Kasumi-1 (cell line): ENCODE measurements around the gene SLC23A2.
"Not testable (repeated sequence)": the region's sequence is repeated elsewhere in the genome, so short reads cannot be mapped to it uniquely, and the experiment has no call there.

Experiments used
- DNase-seq, 2 experiments: peaks; one replicate each; lab custom pipeline; 2025; lab: John Stamatoyannopoulos, UW

The SLC23A2 gene

GRCh38 chr20:5008759-5009158, 7.4 kb upstream of the SLC23A2 start:
- DNase-seq, result peak; percentile 38 to 40

GRCh38 chr20:5005326-5005725, 4.0 kb upstream of the SLC23A2 start:
- DNase-seq, result no peak

GRCh38 chr20:5004825-5005224, 3.5 kb upstream of the SLC23A2 start:
- DNase-seq, result not testable (repeated sequence)

- DNase-seq, result no peak
Observed at GRCh38 chr20:5003626-5004025, 2.3 kb upstream of the SLC23A2 start.

GRCh38 chr20:5002077-5002413, 735 bp upstream of the SLC23A2 start:
- DNase-seq, result no peak

- DNase-seq, result no peak
Observed at GRCh38 chr20:5000263-5001173, 792 bp downstream of the SLC23A2 start.

- DNase-seq, result no peak
Observed at GRCh38 chr20:4999788-5000187, 1.5 kb downstream of the SLC23A2 start.

- peak; percentile 57 to 68 for DNase-seq
Observed at GRCh38 chr20:4998160-4998651, 3.1 kb downstream of the SLC23A2 start.

GRCh38 chr20:4997222-4997621, 4.1 kb downstream of the SLC23A2 start:
- no peak for DNase-seq

GRCh38 chr20:4989570-4989969, 11.7 kb downstream of the SLC23A2 start:
- no peak for DNase-seq

- DNase-seq, result no peak
Observed at GRCh38 chr20:4987130-4987529, 14.2 kb downstream of the SLC23A2 start.

- no peak for DNase-seq
Observed at GRCh38 chr20:4985658-4986057, 15.7 kb downstream of the SLC23A2 start.

- DNase-seq, result no peak
Observed at GRCh38 chr20:4982281-4982680, 19.0 kb downstream of the SLC23A2 start.

GRCh38 chr20:4979841-4980410, 21.4 kb downstream of the SLC23A2 start:
- no peak for DNase-seq

GRCh38 chr20:4978050-4978918, 23.0 kb downstream of the SLC23A2 start:
- no peak for DNase-seq

- DNase-seq, result not testable (repeated sequence)
Observed at GRCh38 chr20:4976014-4976413, 25.3 kb downstream of the SLC23A2 start.

- peak in 1 of 2 experiments; percentile 12 for DNase-seq
Observed at GRCh38 chr20:4973330-4974097, 27.8 kb downstream of the SLC23A2 start.

- no peak for DNase-seq
Observed at GRCh38 chr20:4972506-4973251, 28.6 kb downstream of the SLC23A2 start.

- no peak for DNase-seq
Observed at GRCh38 chr20:4971064-4971463, 30.2 kb downstream of the SLC23A2 start.

GRCh38 chr20:4967752-4968477, 33.4 kb downstream of the SLC23A2 start:
- DNase-seq, result no peak
